H1 (cell line): ENCODE data around the gene PPP1R14B. TPM values are rescaled to one million over a fixed set of nuclear protein-coding genes. Genes with fewer than 3 reads are reported as not detected.

Source experiments
- CTCF ChIA-PET: fragments of 300-600 bp; sonication (Branson Sonifier 250); formaldehyde crosslinking; loops from one replicate; lab custom pipeline; 2021; ENCODE audit not compliant: partially characterized antibody; lab: Charles Lee
- POLR2A ChIA-PET: fragments of 300-600 bp; sonication (Branson Sonifier 250); formaldehyde crosslinking; loops from one replicate; lab custom pipeline; 2021; ENCODE audit warnings: inconsistent platforms; ENCODE audit not compliant: partially characterized antibody; lab: Charles Lee
- DNase-seq, 2 experiments: peaks; one replicate each; pipeline versions ENCODE4 v3.0.0 to v3.0.0-alpha.2; 2010 to 2022; ENCODE audit warnings: low spot score in 2 of 2, low read depth in 1 of 2, mixed read lengths in 1 of 2
- FAIRE-seq: peaks from 2 replicates; lab custom pipeline; 2011; peaks lifted over from hg19 to GRCh38; lab: Jason Lieb, UNC
- H2AFZ ChIP-seq: 2 replicates; pipeline ENCODE4 v1.8.1; 2012; ENCODE audit warnings: low read length, inconsistent platforms
- H2AK5ac ChIP-seq: 2 replicates; pipeline ENCODE4 v1.6.1; 2013; ENCODE audit warnings: low read depth, low read length
- H2BK120ac ChIP-seq: replicated peaks from 2 replicates; pipeline ENCODE3; 2013; ENCODE audit warnings: low read depth, low read length, inconsistent platforms
- H2BK12ac ChIP-seq: 2 replicates; pipeline ENCODE4 v1.6.1; 2013; ENCODE audit warnings: low read depth, low read length
- H2BK15ac ChIP-seq: 2 replicates; pipeline ENCODE4 v1.6.1; 2013; ENCODE audit warnings: low read length
- H2BK20ac ChIP-seq: 2 replicates; pipeline ENCODE4 v1.6.1; 2013; ENCODE audit warnings: low read length
- H2BK5ac ChIP-seq: 2 replicates; pipeline ENCODE4 v1.6.1; 2013; ENCODE audit warnings: low read depth, low read length
- H3K14ac ChIP-seq: 2 replicates; pipeline ENCODE4 v1.6.1; 2013; ENCODE audit warnings: inconsistent platforms; ENCODE audit not compliant: insufficient read length
- H3K18ac ChIP-seq: 2 replicates; pipeline ENCODE4 v1.6.1; 2013; ENCODE audit warnings: low read length; ENCODE audit errors: extremely low read depth
- H3K23ac ChIP-seq: 2 replicates; pipeline ENCODE4 v1.6.1; 2013; ENCODE audit warnings: inconsistent platforms; ENCODE audit not compliant: insufficient read length
- H3K23me2 ChIP-seq: 2 replicates; pipeline ENCODE4 v1.6.1; 2013; ENCODE audit warnings: low read depth, low read length
- H3K27ac ChIP-seq: 2 replicates; pipeline ENCODE4 v1.6.1; 2011; ENCODE audit warnings: low read depth, low read length, inconsistent platforms
- H3K27me3 ChIP-seq, 4 experiments: replicated peaks in 1 of 4; 1 replicate in 1 of 4; 2 replicates in 3 of 4; pipeline versions ENCODE4 v1.6.1 to v1.8.1; 2011 to 2013; ENCODE audit warnings: low read length in 3 of 4, mild to moderate bottlenecking in 3 of 4, inconsistent platforms in 2 of 4, mixed read lengths in 2 of 4, moderate library complexity in 1 of 4; ENCODE audit not compliant: control insufficient read depth in 3 of 4, insufficient read depth in 3 of 4; ENCODE audit errors: extremely low read depth in 1 of 4
- H3K36me3 ChIP-seq, 4 experiments: 2 replicates each; pipeline versions ENCODE4 v1.6.1 to v1.8.1; 2011 to 2013; ENCODE audit warnings: mild to moderate bottlenecking in 4 of 4, low read length in 3 of 4, moderate library complexity in 2 of 4, control low read depth in 1 of 4, inconsistent platforms in 1 of 4; ENCODE audit not compliant: insufficient read depth in 4 of 4, control insufficient read depth in 2 of 4
- H3K4ac ChIP-seq: replicated peaks from 2 replicates; pipeline ENCODE3; 2013; ENCODE audit warnings: low read length, low read depth, mixed read lengths, inconsistent platforms; ENCODE audit not compliant: insufficient read length
- H3K4me1 ChIP-seq, 4 experiments: replicated peaks in 1 of 4; 1 replicate in 1 of 4; 2 replicates in 3 of 4; pipeline versions ENCODE4 v1.6.1 to v1.8.1; 2011 to 2013; ENCODE audit warnings: low read length in 3 of 4, inconsistent platforms in 2 of 4, mixed read lengths in 1 of 4; ENCODE audit not compliant: insufficient read depth in 4 of 4, control insufficient read depth in 3 of 4
- H3K4me2 ChIP-seq, 2 experiments: 2 replicates each; pipeline versions ENCODE4 v1.6.1 to v1.8.1; 2011 to 2013; ENCODE audit warnings: low read depth in 2 of 2, low read length in 2 of 2, control low read depth in 1 of 2, inconsistent platforms in 1 of 2, mild to moderate bottlenecking in 1 of 2; ENCODE audit not compliant: insufficient read depth in 1 of 2
- H3K4me3 ChIP-seq, 4 experiments: fragments of 200-600, 300-600 bp in 1 of 4; sonication (generic), shearing (Covaris generic), sonication (Bioruptor Twin) in 1 of 4; 2 replicates each; pipeline versions ENCODE4 v1.5.1 to v1.8.1; 2011 to 2016; ENCODE audit warnings: low read length in 4 of 4, low read depth in 3 of 4, control low read depth in 2 of 4, inconsistent platforms in 2 of 4, mild to moderate bottlenecking in 2 of 4, mixed read lengths in 1 of 4, moderate library complexity in 1 of 4; ENCODE audit not compliant: insufficient read depth in 2 of 4; ENCODE audit errors: extremely low read depth in 1 of 4
- H3K56ac ChIP-seq: replicated peaks from 2 replicates; pipeline ENCODE3; 2013; ENCODE audit warnings: low read depth, mild to moderate bottlenecking, mixed read lengths, low read length, inconsistent platforms; ENCODE audit not compliant: insufficient read length
- H3K79me1 ChIP-seq: 2 replicates; pipeline ENCODE4 v1.6.1; 2013; ENCODE audit warnings: low read depth, low read length, control low read depth
- H3K79me2 ChIP-seq, 2 experiments: 2 replicates each; pipeline versions ENCODE4 v1.6.1 to v1.8.1; 2012 to 2013; ENCODE audit warnings: low read length in 2 of 2, mild to moderate bottlenecking in 2 of 2, inconsistent platforms in 1 of 2; ENCODE audit not compliant: insufficient read depth in 2 of 2, control insufficient read depth in 1 of 2
- H3K9ac ChIP-seq, 4 experiments: replicated peaks in 1 of 4; 1 replicate in 1 of 4; 2 replicates in 3 of 4; pipeline versions ENCODE4 v1.6.1 to v1.8.1; 2011 to 2013; ENCODE audit warnings: low read depth in 3 of 4, low read length in 3 of 4, control low read depth in 2 of 4, mild to moderate bottlenecking in 2 of 4, moderate library complexity in 2 of 4, inconsistent platforms in 1 of 4; ENCODE audit errors: extremely low read depth in 1 of 4
- H3K9me3 ChIP-seq, 2 experiments: 2 replicates each; pipeline versions ENCODE4 v1.6.1 to v1.8.1; 2012 to 2013; ENCODE audit warnings: mild to moderate bottlenecking in 2 of 2, moderate library complexity in 2 of 2, control low read depth in 1 of 2, inconsistent platforms in 1 of 2, low read depth in 1 of 2, low read length in 1 of 2, mixed read lengths in 1 of 2; ENCODE audit not compliant: insufficient read depth in 2 of 2
- H4K20me1 ChIP-seq, 2 experiments: replicated peaks in 1 of 2; 2 replicates each; pipeline versions ENCODE3 to v1.8.1; 2011 to 2013; ENCODE audit warnings: inconsistent platforms in 2 of 2, low read length in 2 of 2, mild to moderate bottlenecking in 1 of 2; ENCODE audit not compliant: insufficient read depth in 2 of 2, control insufficient read depth in 1 of 2
- H4K5ac ChIP-seq: 2 replicates; pipeline ENCODE4 v1.6.1; 2013; ENCODE audit warnings: low read length, low read depth, mixed read lengths, inconsistent platforms; ENCODE audit not compliant: insufficient read length
- H4K8ac ChIP-seq: 2 replicates; pipeline ENCODE4 v1.8.0; 2013; ENCODE audit warnings: mild to moderate bottlenecking, moderate library complexity, low read length, inconsistent platforms; ENCODE audit not compliant: insufficient read depth; ENCODE audit errors: extremely low read depth
- H4K91ac ChIP-seq: replicated peaks from 2 replicates; pipeline ENCODE3; 2013; ENCODE audit warnings: low read length, mixed read lengths, inconsistent platforms; ENCODE audit not compliant: insufficient read length
- BRCA1 ChIP-seq: IDR thresholded peaks from 2 replicates; pipeline ENCODE4 v1.6.1; 2012; ENCODE audit warnings: low read depth, low read length, improper control_type of control experiment
- CTBP2 ChIP-seq: IDR thresholded peaks from 2 replicates; pipeline ENCODE4 v1.7.0; 2011; ENCODE audit warnings: borderline replicate concordance, mild to moderate bottlenecking, moderate library complexity, mixed read lengths, low read length; ENCODE audit not compliant: insufficient read depth, insufficient read length
- EZH2 ChIP-seq: fragments of 200-600 bp; sonication (generic); IDR thresholded peaks from 2 replicates; pipeline ENCODE4 v1.7.1; 2012; ENCODE audit warnings: low read depth, mild to moderate bottlenecking, moderate library complexity, low read length, inconsistent platforms; ENCODE audit not compliant: severe bottlenecking
- KDM4A ChIP-seq: IDR thresholded peaks from one replicate; pipeline ENCODE4 v1.7.1; 2012; ENCODE audit warnings: low read depth, mild to moderate bottlenecking, moderate library complexity, low read length, inconsistent platforms; ENCODE audit not compliant: severe bottlenecking
- RFX5 ChIP-seq: IDR thresholded peaks from 2 replicates; pipeline ENCODE4 v1.6.1; 2011; ENCODE audit warnings: low read depth, low read length, improper control_type of control experiment, borderline replicate concordance
- RNF2 ChIP-seq: fragments of 200-900, 300-1000 bp; sonication (generic); IDR thresholded peaks from 2 replicates; pipeline ENCODE4 v1.7.1; 2016; ENCODE audit warnings: borderline replicate concordance, low read depth, mild to moderate bottlenecking, antibody characterized with exemption, low read length; ENCODE audit not compliant: poor library complexity, severe bottlenecking; ENCODE audit errors: missing control alignments
- RXRA ChIP-seq: IDR thresholded peaks from 2 replicates; pipeline ENCODE4 v1.6.1; 2011; ENCODE audit warnings: low read depth, mild to moderate bottlenecking, low read length, moderate library complexity; ENCODE audit not compliant: insufficient read depth
- SUZ12 ChIP-seq: fragments of 200-600 bp; sonication (generic); IDR thresholded peaks from 2 replicates; pipeline ENCODE4 v1.6.1; 2012; ENCODE audit warnings: mild to moderate bottlenecking, inconsistent platforms, low read length, moderate library complexity, mixed read lengths
- YY1 ChIP-seq: IDR thresholded peaks from 2 replicates; pipeline ENCODE4 v1.6.1; 2011; ENCODE audit warnings: low read depth, mild to moderate bottlenecking, low read length
- ZNF274 ChIP-seq: IDR thresholded peaks from 2 replicates; pipeline ENCODE4 v1.7.0; 2012; ENCODE audit warnings: low read length, borderline replicate concordance; ENCODE audit errors: extremely low read depth
- WGBS, 2 experiments: shearing (Covaris generic) in 1 of 2; methylation state at CpG; one replicate each; pipeline versions ENCODE4 v1.1.6 to v1.1.7; 2013 to 2015; ENCODE audit warnings: low lambda C conversion rate in 2 of 2, mixed read lengths in 2 of 2, inconsistent platforms in 1 of 2, low coverage in 1 of 2, missing lambda C conversion rate in 1 of 2; ENCODE audit not compliant: insufficient replicate concordance in 2 of 2, insufficient coverage in 1 of 2, insufficient read length in 1 of 2; ENCODE audit errors: extremely low coverage in 1 of 2, missing lambda C conversion rate in 1 of 2; 5-methylcytosine and 5-hydroxymethylcytosine counted together
- polyA plus RNA-seq, 7 experiments: library from polyadenylated mRNA; depleted of rRNA in 3 of 7; stranded (reverse) in 5 of 7; unstranded in 2 of 7; fragments of >200 nt in 5 of 7; fragments of 200-250 nt in 2 of 7; gene quantifications; 1 replicate in 5 of 7; 2 replicates in 1 of 7; 4 replicates in 1 of 7; pipeline versions ENCODE4 v1.2.1 to v1.2.3, GENCODE V29; 2011 to 2013; ENCODE audit warnings: missing spikeins in 2 of 7, mixed read lengths in 2 of 7
- total RNA-seq: library from RNA; stranded (reverse); fragmentation: NEBNext Ultra II Directional; extraction: Animal tissue kit (Norgen Biotek cat#: 25700); gene quantifications from 2 replicates; pipeline ENCODE4 v1.2.1, GENCODE V29; 2021

Gene PPP1R14B
- total and polyA plus RNA-seq, 2 of the 8 experiments (the other 6 are each of a cell fraction or from before 2014, with no cell fraction given), result 265 to 419 TPM

DNA sequence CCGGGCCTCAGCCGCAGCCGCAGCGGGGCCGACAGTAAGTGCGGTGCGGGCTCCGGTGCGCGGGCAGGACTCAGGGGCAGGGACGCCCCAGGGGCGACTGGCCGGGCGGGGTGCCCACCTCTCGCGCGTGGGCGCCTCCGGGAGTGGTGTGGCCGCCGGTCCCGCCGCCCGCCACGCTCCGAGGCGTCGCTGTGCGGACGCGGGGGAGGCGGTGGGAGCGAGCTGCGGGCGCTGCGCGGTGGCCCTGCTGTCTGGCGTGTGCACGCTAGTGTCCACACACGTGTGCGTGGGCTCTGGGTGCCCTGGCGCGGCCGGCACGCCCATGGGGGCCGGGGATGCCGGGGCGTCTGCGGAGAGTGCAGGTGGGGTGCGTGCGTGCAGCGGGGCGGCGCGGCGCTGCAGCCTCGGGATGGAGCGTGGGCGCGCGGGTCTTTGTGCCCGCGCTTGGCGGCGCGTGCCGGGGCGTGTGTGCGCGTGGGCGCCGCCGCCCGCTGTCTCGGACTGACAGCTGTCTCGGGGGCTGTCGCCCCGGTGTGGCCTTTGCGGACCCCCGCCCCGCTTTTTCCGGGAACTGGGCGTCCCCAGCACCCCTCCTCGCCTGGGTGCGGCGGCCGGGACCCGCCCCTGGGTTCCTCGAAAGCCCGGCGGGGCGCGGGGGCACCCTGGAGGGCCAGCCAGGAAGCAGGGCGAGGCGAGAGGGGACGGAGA lies 45.2 kb upstream of the PPP1R14B start:
- Histone ChIP-seq H3K79me2 (no peaks in the 10 kb centered on the region), H3K27me3 (peaks cover 64 to 79% (median 74%) of the 10 kb centered on the region in 4 experiments), H4K91ac (no peak overlapping the region), H4K20me1 (peaks cover 5 to 25% of the 10 kb centered on the region in 2 experiments), H3K79me1 (no peaks in the 10 kb centered on the region), H3K56ac (no peak overlapping the region), H4K5ac (no peak overlapping the region), H3K9ac (no peak overlapping the region), H2BK15ac (no peak overlapping the region), H3K4me1 (peaks cover 0 to 14% (median 3%) of the 10 kb centered on the region in 4 experiments; a peak in 5 of 7 replicates), H3K18ac (no peak overlapping the region), H2BK12ac (no peak overlapping the region), H3K36me3 (peaks cover 0 to 9% (median 0%) of the 10 kb centered on the region in 4 experiments; a peak in 1 of 8 replicates), H2BK120ac (no peak overlapping the region), H3K4me3 (peak overlapping the region; percentile 21 to 64 (median 34)), H2AK5ac (no peak overlapping the region), H3K9me3 (no peaks in the 10 kb centered on the region), H2BK5ac (no peak overlapping the region), H3K4ac (no peak overlapping the region), H2AFZ (no peak overlapping the region), H3K14ac (no peak overlapping the region), H4K8ac (no peak overlapping the region), H3K23ac (no peak overlapping the region), H3K27ac (no peak overlapping the region), H2BK20ac (no peak overlapping the region), H3K23me2 (peaks cover 5% of the 10 kb centered on the region; the same call in 1 of the 2 replicates), H3K4me2 (peak overlapping the region; percentile 20 to 88)
- POLR2A ChIA-PET, result interaction anchor here (1.0 to 2.8 kb wide), 6 partner anchors 8 to 43 kb away, joined by 3 to 10 read pairs (median 6); partner anchors contain the start of gene BAD
- DNase-seq (no peak), FAIRE-seq (no peak)
- CTCF ChIA-PET, result interaction anchor here (0.8 to 11.4 kb wide), 3 partner anchors 11 to 88 kb away, joined by 3 to 134 read pairs (median 4); partner anchors contain the start of genes CATSPERZ, ESRRA, NUDT22 and TRPT1
- no peak for TF ChIP-seq RFX5
- TF ChIP-seq RXRA, result no peak
- TF ChIP-seq ZNF274, result no peak
- peak; percentile 86 for TF ChIP-seq EZH2
- peak; percentile 38 for TF ChIP-seq KDM4A
- no peak for TF ChIP-seq CTBP2
- TF ChIP-seq SUZ12, result peak; percentile 92
- TF ChIP-seq BRCA1, result no peak
- peak; percentile 66 for TF ChIP-seq RNF2
- TF ChIP-seq YY1, result no peak
- 5% methylated on average over 13 of the region's 96 CpGs; no CpG with 5 or more reads in 1 of the 2 experiments for WGBS, 2 experiments
